CD14-positive monocyte (primary cell): ENCODE measurements around the gene TEAD1. TPM values are rescaled to one million over a fixed set of nuclear protein-coding genes. Genes with fewer than 3 reads are reported as not detected.

Experiments
- DNase-seq, 3 donors: peaks; one replicate each; pipeline ENCODE4 v3.0.0-alpha.2; 2011 to 2022
- H2AFZ ChIP-seq: 2 replicates; pipeline ENCODE4 v1.6.0; 2012; ENCODE audit warnings: mild to moderate bottlenecking, low read depth, low read length, inconsistent platforms; ENCODE audit not compliant: insufficient read depth, poor library complexity, severe bottlenecking
- H3K27ac ChIP-seq, 2 donors: 1 replicate in 1 of 2; 2 replicates in 1 of 2; pipeline ENCODE4 v1.5.1; 2012 to 2013; ENCODE audit warnings: low read length in 2 of 2, control low read depth in 1 of 2, inconsistent platforms in 1 of 2, low read depth in 1 of 2, mild to moderate bottlenecking in 1 of 2
- H3K27me3 ChIP-seq, 2 donors: one replicate each; pipeline versions ENCODE4 v1.6.0 to v1.6.1; 2011 to 2013; ENCODE audit warnings: low read length in 2 of 2; ENCODE audit not compliant: control insufficient read depth in 2 of 2, insufficient read depth in 2 of 2
- H3K36me3 ChIP-seq, 2 donors: replicated peaks in 1 of 2; 1 replicate in 1 of 2; 2 replicates in 1 of 2; pipeline versions ENCODE4 v1.5.1 to v1.6.1; 2012 to 2013; ENCODE audit warnings: low read length in 2 of 2, control low read depth in 1 of 2, inconsistent platforms in 1 of 2, mild to moderate bottlenecking in 1 of 2; ENCODE audit not compliant: insufficient read depth in 2 of 2, control insufficient read depth in 1 of 2
- H3K4me1 ChIP-seq, 2 donors: 1 replicate in 1 of 2; 2 replicates in 1 of 2; pipeline versions ENCODE4 v1.5.1 to v1.6.1; 2012 to 2013; ENCODE audit warnings: low read length in 2 of 2, control low read depth in 1 of 2, inconsistent platforms in 1 of 2, mild to moderate bottlenecking in 1 of 2, moderate library complexity in 1 of 2; ENCODE audit not compliant: insufficient read depth in 2 of 2, control insufficient read depth in 1 of 2
- H3K4me2 ChIP-seq: replicated peaks from 2 replicates; pipeline ENCODE3; 2012; ENCODE audit warnings: low read length, moderate library complexity, mild to moderate bottlenecking; ENCODE audit not compliant: poor library complexity, severe bottlenecking; ENCODE audit errors: extremely low read depth
- H3K4me3 ChIP-seq, 3 experiments: fragments of 200-600 bp in 1 of 3; sonication (generic) in 1 of 3; replicated peaks in 1 of 3; 1 replicate in 2 of 3; 2 replicates in 1 of 3; pipeline ENCODE4 v1.5.1; 2011 to 2013; ENCODE audit warnings: low read length in 3 of 3, mild to moderate bottlenecking in 3 of 3, control low read depth in 2 of 3, low read depth in 2 of 3, inconsistent platforms in 1 of 3, moderate library complexity in 1 of 3
- H3K79me2 ChIP-seq: 2 replicates; pipeline ENCODE4 v1.6.0; 2012; ENCODE audit warnings: mild to moderate bottlenecking, control low read depth, inconsistent platforms, low read length, moderate library complexity; ENCODE audit not compliant: insufficient read depth
- H3K9ac ChIP-seq: 2 replicates; pipeline ENCODE4 v1.6.0; 2017; ENCODE audit warnings: low read length, mild to moderate bottlenecking; ENCODE audit not compliant: insufficient read depth, poor library complexity, severe bottlenecking
- H3K9me3 ChIP-seq, 2 donors: replicated peaks in 1 of 2; 1 replicate in 1 of 2; 2 replicates in 1 of 2; pipeline versions ENCODE4 v1.5.1 to v1.6.1; 2012 to 2013; ENCODE audit warnings: low read length in 2 of 2, control low read depth in 1 of 2; ENCODE audit not compliant: control insufficient read depth in 1 of 2, insufficient read depth in 1 of 2
- H4K20me1 ChIP-seq: 2 replicates; pipeline ENCODE4 v1.6.0; 2012; ENCODE audit warnings: mild to moderate bottlenecking, low read length, control low read depth, moderate library complexity; ENCODE audit not compliant: insufficient read depth
- H3K27ac Mint-ChIP-seq, 7 donors: one replicate each; pipeline ENCODE4 v1.8.0; 2020; ENCODE audit warnings: mild to moderate bottlenecking in 7 of 7, mixed read lengths in 7 of 7, moderate library complexity in 6 of 7, inconsistent platforms in 2 of 7
- H3K27me3 Mint-ChIP-seq, 3 donors: one replicate each; pipeline ENCODE4 v1.8.0; 2021 to 2022; ENCODE audit warnings: low read depth in 3 of 3, mild to moderate bottlenecking in 3 of 3, mixed read lengths in 3 of 3, moderate library complexity in 3 of 3, inconsistent platforms in 1 of 3
- H3K36me3 Mint-ChIP-seq, 2 donors: one replicate each; pipeline ENCODE4 v1.8.0; 2020; ENCODE audit warnings: mixed read lengths in 2 of 2, inconsistent platforms in 1 of 2, mild to moderate bottlenecking in 1 of 2
- H3K4me1 Mint-ChIP-seq: one replicate; pipeline ENCODE4 v1.8.0; 2020; ENCODE audit warnings: mild to moderate bottlenecking, mixed read lengths
- H3K4me3 Mint-ChIP-seq, 2 donors: one replicate each; pipeline ENCODE4 v1.8.0; 2020; ENCODE audit warnings: mild to moderate bottlenecking in 2 of 2, mixed read lengths in 2 of 2, moderate library complexity in 1 of 2
- H3K9me3 Mint-ChIP-seq, 7 donors: one replicate each; pipeline ENCODE4 v1.8.0; 2020 to 2022; ENCODE audit warnings: mixed read lengths in 7 of 7, mild to moderate bottlenecking in 6 of 7, moderate library complexity in 6 of 7, inconsistent platforms in 2 of 7
- WGBS: methylation state at CpG from one replicate; pipeline ENCODE4 v1.1.5; 2013; ENCODE audit warnings: missing lambda C conversion rate; ENCODE audit not compliant: insufficient coverage; 5-methylcytosine and 5-hydroxymethylcytosine counted together
- intact Hi-C, 2 donors: fragments of 100-400 bp; cut with micrococcal nuclease; formaldehyde crosslinking; loops; one replicate each; pipeline versions ENCODE4 v1.15.0 to v1.15.1; 2023
- polyA plus RNA-seq, 3 donors: library from polyadenylated mRNA; depleted of rRNA in 1 of 3; unstranded in 2 of 3; stranded (reverse) in 1 of 3; fragments of 300-500 nt in 2 of 3; fragments of >200 nt in 1 of 3; fragmentation: Illumina TruSeq in 2 of 3; gene quantifications; 1 replicate in 2 of 3; 2 replicates in 1 of 3; pipeline ENCODE4 v1.2.3, GENCODE V29; 2012 to 2021
- TF ChIP-seq, protein P1 (sequence below): fragments of 200-600 bp; IDR thresholded peaks from one replicate; pipeline ENCODE4 v1.8.0; 2022; ENCODE audit warnings: antibody characterized with exemption, mild to moderate bottlenecking

Gene TEAD1
- polyA plus RNA-seq, 3 donors = not detected

DNA sequence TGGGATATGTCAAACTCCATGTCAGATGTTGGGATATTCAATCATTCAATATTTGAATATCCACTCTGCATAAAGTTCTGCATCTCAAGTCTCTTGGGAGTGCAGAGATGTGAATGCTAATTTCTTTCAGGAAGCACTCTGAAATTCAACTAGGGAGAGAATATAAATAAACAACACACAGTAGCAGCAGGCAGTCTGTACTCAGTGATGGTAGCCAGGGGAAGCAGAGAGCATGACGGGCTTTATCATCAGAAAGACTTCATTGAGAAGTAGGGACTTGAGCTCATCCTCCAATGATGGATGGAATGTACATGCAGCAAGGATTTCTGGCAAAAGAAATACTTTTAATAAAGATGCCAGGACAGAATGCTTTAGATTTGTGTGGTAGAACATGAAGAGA lies 9.8 kb upstream of the TEAD1 start:
- Histone ChIP-seq H3K9me3 (no peaks in the 10 kb centered on the region), H3K4me3 (no peak overlapping the region), H3K4me2 (no peak overlapping the region), H3K27ac (no peak overlapping the region), H2AFZ (no peak overlapping the region), H3K9ac (no peak overlapping the region), H3K36me3 (no peaks in the 10 kb centered on the region), H3K4me1 (no peaks in the 10 kb centered on the region), H4K20me1 (no peaks in the 10 kb centered on the region), H3K79me2 (no peaks in the 10 kb centered on the region), H3K27me3 (peaks cover 0 to 4% of the 10 kb centered on the region in 2 donors)
- no peaks in the 10 kb centered on the region for H3K4me1 Mint-ChIP-seq
- H3K27me3 Mint-ChIP-seq = peaks cover 6 to 24% (median 9%) of the 10 kb centered on the region in 3 donors
- H3K4me3 Mint-ChIP-seq = no peak overlapping the region
- peaks cover under 1 to 7% (median 3%) of the 10 kb centered on the region in 7 donors for H3K9me3 Mint-ChIP-seq
- DNase-seq = no peak
- TF ChIP-seq, protein P1, sequence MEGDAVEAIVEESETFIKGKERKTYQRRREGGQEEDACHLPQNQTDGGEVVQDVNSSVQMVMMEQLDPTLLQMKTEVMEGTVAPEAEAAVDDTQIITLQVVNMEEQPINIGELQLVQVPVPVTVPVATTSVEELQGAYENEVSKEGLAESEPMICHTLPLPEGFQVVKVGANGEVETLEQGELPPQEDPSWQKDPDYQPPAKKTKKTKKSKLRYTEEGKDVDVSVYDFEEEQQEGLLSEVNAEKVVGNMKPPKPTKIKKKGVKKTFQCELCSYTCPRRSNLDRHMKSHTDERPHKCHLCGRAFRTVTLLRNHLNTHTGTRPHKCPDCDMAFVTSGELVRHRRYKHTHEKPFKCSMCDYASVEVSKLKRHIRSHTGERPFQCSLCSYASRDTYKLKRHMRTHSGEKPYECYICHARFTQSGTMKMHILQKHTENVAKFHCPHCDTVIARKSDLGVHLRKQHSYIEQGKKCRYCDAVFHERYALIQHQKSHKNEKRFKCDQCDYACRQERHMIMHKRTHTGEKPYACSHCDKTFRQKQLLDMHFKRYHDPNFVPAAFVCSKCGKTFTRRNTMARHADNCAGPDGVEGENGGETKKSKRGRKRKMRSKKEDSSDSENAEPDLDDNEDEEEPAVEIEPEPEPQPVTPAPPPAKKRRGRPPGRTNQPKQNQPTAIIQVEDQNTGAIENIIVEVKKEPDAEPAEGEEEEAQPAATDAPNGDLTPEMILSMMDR = no peak
- H3K27ac Mint-ChIP-seq = no peak overlapping the region
- intact Hi-C loops = no loop called here
- H3K36me3 Mint-ChIP-seq = no peaks in the 10 kb centered on the region
- WGBS = 80% methylated on average over 1 of the region's 1 CpG

DNA sequence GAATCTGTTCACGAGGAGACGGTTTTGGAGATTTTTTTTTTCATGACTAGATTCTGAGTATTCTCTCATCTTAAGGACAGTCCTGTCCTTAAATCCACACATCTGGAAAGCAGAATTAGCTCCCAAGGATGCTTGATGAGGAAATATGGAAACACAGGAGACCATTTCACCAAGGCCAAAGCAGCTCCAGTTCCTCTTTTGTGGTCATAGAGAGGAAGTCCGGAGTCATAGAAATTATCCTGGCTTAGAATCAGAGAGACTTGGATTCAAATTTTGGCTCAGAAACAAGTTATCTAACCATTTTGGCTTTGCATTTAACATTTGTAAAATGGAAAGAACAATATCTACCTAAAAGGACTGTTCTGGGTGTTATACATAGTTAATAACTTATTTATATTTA lies 7.3 kb upstream of the TEAD1 start:
- Mint-ChIP-seq H3K27me3 (peaks cover 9 to 36% (median 16%) of the 10 kb centered on the region in 3 donors), H3K9me3 (peaks cover 2 to 14% (median 5%) of the 10 kb centered on the region in 7 donors), H3K4me1 (no peaks in the 10 kb centered on the region), H3K4me3 (no peak overlapping the region), H3K36me3 (no peaks in the 10 kb centered on the region), H3K27ac (no peak overlapping the region)
- H2AFZ ChIP-seq = no peak overlapping the region
- H3K27ac ChIP-seq = no peak overlapping the region
- no peak for DNase-seq
- no peaks in the 10 kb centered on the region for H3K79me2 ChIP-seq
- no peak overlapping the region for H3K4me2 ChIP-seq
- no peaks in the 10 kb centered on the region for H3K36me3 ChIP-seq
- no peak overlapping the region for H3K9ac ChIP-seq
- no peaks in the 10 kb centered on the region for H3K4me1 ChIP-seq
- intact Hi-C loops = no loop called here
- H3K9me3 ChIP-seq = no peaks in the 10 kb centered on the region
- no CpG with 5 or more reads among the region's 3 CpGs for WGBS
- TF ChIP-seq, protein P1 = no peak
- H3K4me3 ChIP-seq = no peak overlapping the region
- peaks cover 5 to 13% of the 10 kb centered on the region in 2 donors for H3K27me3 ChIP-seq
- H4K20me1 ChIP-seq = no peaks in the 10 kb centered on the region
